Dedifferentiated amniotic fluid mesenchymal stem cell (primary cell): ENCODE data around the gene AMFR.

Experiments used
- DNase-seq: peaks from one replicate; pipeline ENCODE4 v3.0.0-alpha.2; 2016; ENCODE audit errors: extremely low spot score

The AMFR gene

GRCh38 chr16:56347166-56347565 is 78.2 kb downstream of the AMFR start:
- no peak for DNase-seq

- DNase-seq, result no peak
These were observed 79.0 kb downstream of the AMFR start for GRCh38 chr16:56346131-56346890.

- DNase-seq, result no peak
These were observed 79.8 kb downstream of the AMFR start for GRCh38 chr16:56345406-56346050.

GRCh38 chr16:56344518-56345405 is 80.6 kb downstream of the AMFR start:
- DNase-seq, result no peak

GRCh38 chr16:56343661-56344517 is 81.5 kb downstream of the AMFR start:
- no peak for DNase-seq

GRCh38 chr16:56341656-56342399 is 83.5 kb downstream of the AMFR start:
- no peak for DNase-seq

GRCh38 chr16:56340864-56341365 is 84.4 kb downstream of the AMFR start:
- no peak for DNase-seq

- no peak for DNase-seq
These were observed 84.9 kb downstream of the AMFR start for GRCh38 chr16:56340416-56340815.

- DNase-seq, result no peak
These were observed 85.7 kb downstream of the AMFR start for GRCh38 chr16:56339431-56340195.

GRCh38 chr16:56338566-56339318 is 86.6 kb downstream of the AMFR start:
- DNase-seq, result no peak

- DNase-seq, result no peak
These were observed 87.5 kb downstream of the AMFR start for GRCh38 chr16:56337858-56338325.

- no peak for DNase-seq
These were observed 88.1 kb downstream of the AMFR start for GRCh38 chr16:56337131-56337857.

GRCh38 chr16:56336711-56337110 is 88.6 kb downstream of the AMFR start:
- no peak for DNase-seq

GRCh38 chr16:56336071-56336688 is 89.2 kb downstream of the AMFR start:
- no peak for DNase-seq

- DNase-seq, result no peak
These were observed 90.6 kb downstream of the AMFR start for GRCh38 chr16:56334761-56335160.

GRCh38 chr16:56332464-56333079 is 92.8 kb downstream of the AMFR start:
- DNase-seq, result no peak

GRCh38 chr16:56331915-56332314 is 93.4 kb downstream of the AMFR start:
- no peak for DNase-seq
